Hematopoietic multipotent progenitor cell treated with erythropoietin and hydrocortisone succinate and interleukin-3 and kit ligand, for 6 days (in vitro differentiated cells): ENCODE measurements around the gene SYNDIG1.

Experiments used
- DNase-seq: peaks from one replicate; pipeline ENCODE4 v3.0.0-alpha.2; 2015

The SYNDIG1 gene

DNA sequence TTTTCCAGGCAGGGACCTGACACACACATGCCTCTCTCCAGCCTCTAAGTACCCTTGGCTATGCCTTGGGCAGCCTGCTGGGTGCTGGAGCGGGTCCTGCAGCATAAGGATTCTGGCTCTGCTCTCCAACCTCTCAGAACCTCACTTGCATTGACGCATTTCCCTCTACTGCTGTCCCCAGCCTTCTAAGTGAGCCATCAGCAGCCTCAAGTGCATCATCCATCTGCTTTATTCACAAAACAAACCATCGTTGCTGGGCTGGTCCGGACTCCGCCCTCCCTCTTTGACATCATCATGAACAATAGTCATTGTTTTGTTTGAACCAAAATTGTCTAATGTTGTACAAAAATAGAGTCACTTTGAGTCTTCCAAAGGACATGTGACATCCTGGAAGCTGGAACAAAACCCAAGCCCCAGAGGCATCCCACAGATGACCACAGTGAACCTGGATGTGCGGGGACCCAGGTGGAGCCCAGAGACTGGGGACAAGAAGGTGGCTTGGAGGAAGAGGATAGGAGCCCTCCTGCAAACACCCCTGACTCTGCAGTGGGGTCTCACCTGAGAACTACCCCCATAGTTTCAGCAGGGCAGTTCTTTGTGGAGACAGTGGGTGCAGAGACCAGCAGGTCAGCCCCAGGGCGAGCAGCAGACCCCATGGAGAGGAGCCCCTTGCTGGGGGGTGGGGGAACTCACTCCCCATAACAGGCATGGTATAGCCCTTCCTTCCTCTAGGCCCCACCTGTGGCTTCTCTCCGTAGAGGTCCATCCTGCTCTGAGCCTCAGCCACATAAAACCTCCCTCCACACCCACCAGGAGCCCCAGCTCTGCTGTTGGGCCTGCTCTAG lies 230.1 kb downstream of the SYNDIG1 start:
- no peak for DNase-seq

DNA sequence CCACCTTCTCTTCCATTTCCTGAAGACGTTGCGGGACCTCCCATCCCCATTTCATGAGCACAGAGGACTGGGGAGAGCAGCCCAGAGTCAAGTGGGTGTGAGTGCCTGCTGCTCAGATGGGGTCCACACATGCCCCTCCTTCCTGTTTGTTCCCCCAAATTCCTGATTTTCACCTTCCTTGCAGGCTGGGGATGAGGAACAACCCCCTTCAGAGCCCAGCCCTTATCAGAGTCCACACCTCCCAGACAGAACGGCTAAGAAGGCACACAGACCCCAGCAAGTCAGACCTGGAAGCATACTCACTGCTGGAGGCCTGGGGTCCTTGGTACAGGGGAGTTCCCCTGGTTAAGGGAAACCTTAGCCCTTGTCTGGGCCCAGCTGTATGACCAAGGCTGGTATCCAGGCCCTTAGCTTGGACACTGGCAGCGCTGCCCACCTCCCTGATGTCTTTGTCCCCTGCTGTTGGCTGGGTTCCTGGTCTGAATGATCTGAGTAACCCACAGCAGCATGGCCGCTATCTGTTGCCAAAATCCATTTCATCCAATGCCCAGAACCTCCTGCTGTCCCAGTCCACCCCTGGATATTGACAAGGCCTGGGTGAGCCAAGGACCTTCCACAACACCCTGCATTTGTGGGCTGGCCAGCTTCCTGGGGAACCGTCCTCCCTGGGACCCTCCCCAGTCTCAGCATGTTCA lies 230.9 kb downstream of the SYNDIG1 start:
- no peak for DNase-seq

- DNase-seq, result no peak
Observed at GRCh38 chr20:24701027-24701426, 231.6 kb downstream of the SYNDIG1 start.

GRCh38 chr20:24701668-24702067 lies 232.2 kb downstream of the SYNDIG1 start:
- no peak for DNase-seq

- no peak for DNase-seq
Observed at GRCh38 chr20:24702501-24703283, 233.3 kb downstream of the SYNDIG1 start.

DNA sequence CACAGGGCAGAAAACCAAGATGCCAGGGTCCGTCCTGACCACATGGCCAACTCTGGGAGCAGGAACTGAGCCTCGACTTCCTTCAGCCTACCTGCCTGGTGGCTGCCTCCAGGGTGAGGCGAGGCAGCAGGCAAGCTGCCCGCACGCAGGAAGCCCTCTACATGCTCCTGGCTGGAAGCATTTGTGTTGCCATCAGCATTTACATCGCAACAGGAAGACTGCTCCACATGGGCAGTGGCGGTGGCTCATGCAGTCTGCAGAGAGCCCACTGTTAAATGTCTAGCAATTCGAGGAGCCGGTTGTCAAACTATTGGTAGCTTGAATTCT lies 233.8 kb downstream of the SYNDIG1 start:
- DNase-seq, result no peak

DNA sequence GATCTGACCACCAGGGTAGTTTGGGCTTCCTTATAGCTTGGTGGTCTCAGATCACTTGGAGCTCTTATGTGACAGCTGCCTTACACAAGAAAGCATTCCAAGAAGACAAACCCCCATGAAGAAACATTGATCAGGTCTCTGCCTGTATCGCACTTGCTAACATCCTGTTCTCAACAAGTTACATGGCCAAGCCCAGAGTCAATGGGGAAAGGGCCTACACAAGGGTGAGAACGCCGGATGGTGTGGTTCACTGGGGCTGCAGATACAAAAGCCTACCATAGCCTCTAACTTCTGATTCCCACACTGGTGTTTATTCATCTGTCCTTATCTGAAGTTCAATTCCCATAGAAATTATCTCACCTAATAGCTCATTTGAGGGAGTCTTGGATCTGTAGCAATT lies 235.5 kb downstream of the SYNDIG1 start:
- DNase-seq, result no peak

DNA sequence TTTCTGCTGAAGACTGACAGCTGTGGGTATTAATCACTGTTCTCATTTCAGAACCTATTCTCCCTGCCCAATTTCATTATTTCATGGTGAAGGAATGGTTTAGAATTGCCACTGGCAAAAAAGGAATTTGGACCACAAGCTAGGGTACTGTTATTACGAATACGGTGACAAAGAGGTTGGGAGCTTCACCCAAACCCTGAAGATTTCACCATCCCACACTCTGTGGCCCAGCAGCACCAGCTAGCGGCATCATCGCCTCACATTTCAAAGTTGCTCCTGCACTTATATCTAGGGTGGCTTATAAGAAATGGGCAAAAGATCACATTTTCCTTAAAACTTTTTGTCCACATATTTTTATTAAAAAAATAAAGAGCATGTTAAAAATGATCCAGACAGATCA lies 236.1 kb downstream of the SYNDIG1 start:
- no peak for DNase-seq

DNA sequence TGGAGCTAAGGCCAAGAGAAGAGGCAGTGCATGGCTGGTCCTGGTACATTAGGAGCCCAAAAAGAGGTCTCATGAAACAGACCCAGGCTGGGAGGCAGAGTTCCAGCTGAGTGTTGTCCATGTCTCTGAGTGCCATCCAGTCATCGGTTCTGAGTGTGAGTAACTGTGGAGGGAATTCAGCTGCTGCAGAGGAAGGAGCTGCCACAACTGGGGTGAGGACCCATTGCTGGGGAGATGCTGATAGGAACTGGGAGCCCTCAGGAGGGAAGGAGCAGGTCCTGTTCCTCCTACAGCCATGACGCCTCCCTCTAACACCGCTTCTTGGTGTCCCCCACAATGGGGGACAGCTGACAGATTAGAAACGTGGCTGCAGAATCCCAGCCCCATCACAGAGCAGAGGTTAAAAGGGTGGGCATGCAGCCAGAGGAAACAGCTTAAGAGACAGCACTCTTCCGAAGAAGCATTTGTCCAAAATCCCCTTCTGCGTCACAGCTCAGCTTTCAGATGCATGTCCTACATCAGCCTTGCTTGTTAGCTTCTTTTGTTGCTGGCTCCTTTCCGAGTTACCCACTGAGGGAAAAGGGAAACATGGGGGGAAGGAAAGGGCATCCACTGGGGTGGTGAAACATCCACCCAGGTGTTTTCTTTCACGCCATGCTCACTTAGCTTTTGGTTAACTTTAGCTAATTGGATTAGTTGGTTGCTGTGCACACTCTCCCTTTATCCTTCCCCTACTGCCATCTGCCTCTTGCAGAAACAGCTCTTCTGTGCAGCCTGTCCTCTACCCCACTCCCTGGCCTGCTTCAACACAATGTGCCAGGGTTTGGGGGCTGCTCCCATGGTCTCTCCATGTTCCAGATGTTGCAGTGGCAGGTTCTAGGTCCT lies 239.2 kb downstream of the SYNDIG1 start:
- no peak for DNase-seq
